Testis (tissue), 2 donors: ENCODE data around the gene GLYATL2.

Experiments
- CTCF ChIP-seq, 3 experiments: fragments of 450-650 bp in 2 of 3; fragments of 200-600 bp in 1 of 3; sonication (generic) in 1 of 3; IDR thresholded peaks; one replicate each; pipeline ENCODE4 v1.5.1; 2016 to 2019; ENCODE audit warnings: antibody characterized with exemption in 3 of 3, mild to moderate bottlenecking in 2 of 3, moderate library complexity in 1 of 3
- POLR2A ChIP-seq: fragments of 450-650 bp; IDR thresholded peaks from one replicate; pipeline ENCODE4 v1.6.1; 2017; ENCODE audit warnings: antibody characterized with exemption, mild to moderate bottlenecking, moderate library complexity

GRCh38 chr11:58863697-58864096, 19.2 kb upstream of the GLYATL2 start:
- no peak for TF ChIP-seq CTCF (IDR thresholded peaks at IDR 0.05)
- TF ChIP-seq POLR2A = no peak
